ENCODE results near the gene CLDN20. TPM values are rescaled to one million over a fixed set of nuclear protein-coding genes. Genes with fewer than 3 reads are reported as not detected.

The CLDN20 gene
- total RNA-seq, 1 experiment from 2014 or later, result not detected

DNA sequence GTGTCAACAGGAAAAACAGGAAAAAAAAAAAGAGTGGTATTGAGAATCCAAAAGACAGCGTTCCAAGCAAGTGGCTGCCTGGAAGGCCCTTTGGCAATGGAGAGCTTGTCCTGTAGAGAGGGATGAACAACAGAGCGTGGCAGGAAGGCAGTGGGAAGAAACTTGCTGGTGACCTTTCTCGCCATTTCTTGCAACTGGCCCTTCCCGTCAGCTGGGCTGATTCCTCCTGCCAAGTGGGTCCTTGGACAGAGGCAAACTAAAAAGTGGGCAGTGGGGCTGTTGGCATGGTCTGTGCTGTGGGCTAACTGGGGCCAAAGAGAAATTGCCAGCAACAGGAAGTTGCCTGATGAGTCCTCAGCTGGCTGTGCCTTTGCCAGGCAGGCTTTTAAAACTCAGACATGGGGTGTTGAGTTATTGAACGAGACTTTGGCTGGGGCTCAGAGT is 43.9 kb upstream of the CLDN20 start:
- no peak for TF ChIP-seq SIN3A (IDR thresholded peaks at IDR 0.05; ENCODE audit: borderline replicate concordance, insufficient read depth, low read depth, low read length)
- TF ChIP-seq, protein P1, sequence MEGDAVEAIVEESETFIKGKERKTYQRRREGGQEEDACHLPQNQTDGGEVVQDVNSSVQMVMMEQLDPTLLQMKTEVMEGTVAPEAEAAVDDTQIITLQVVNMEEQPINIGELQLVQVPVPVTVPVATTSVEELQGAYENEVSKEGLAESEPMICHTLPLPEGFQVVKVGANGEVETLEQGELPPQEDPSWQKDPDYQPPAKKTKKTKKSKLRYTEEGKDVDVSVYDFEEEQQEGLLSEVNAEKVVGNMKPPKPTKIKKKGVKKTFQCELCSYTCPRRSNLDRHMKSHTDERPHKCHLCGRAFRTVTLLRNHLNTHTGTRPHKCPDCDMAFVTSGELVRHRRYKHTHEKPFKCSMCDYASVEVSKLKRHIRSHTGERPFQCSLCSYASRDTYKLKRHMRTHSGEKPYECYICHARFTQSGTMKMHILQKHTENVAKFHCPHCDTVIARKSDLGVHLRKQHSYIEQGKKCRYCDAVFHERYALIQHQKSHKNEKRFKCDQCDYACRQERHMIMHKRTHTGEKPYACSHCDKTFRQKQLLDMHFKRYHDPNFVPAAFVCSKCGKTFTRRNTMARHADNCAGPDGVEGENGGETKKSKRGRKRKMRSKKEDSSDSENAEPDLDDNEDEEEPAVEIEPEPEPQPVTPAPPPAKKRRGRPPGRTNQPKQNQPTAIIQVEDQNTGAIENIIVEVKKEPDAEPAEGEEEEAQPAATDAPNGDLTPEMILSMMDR (IDR thresholded peaks at IDR 0.05), result no peak
- no peak for TF ChIP-seq TCF7L2 (IDR thresholded peaks at IDR 0.05; ENCODE audit: low read depth, low read length)
- TF ChIP-seq, protein P2, sequence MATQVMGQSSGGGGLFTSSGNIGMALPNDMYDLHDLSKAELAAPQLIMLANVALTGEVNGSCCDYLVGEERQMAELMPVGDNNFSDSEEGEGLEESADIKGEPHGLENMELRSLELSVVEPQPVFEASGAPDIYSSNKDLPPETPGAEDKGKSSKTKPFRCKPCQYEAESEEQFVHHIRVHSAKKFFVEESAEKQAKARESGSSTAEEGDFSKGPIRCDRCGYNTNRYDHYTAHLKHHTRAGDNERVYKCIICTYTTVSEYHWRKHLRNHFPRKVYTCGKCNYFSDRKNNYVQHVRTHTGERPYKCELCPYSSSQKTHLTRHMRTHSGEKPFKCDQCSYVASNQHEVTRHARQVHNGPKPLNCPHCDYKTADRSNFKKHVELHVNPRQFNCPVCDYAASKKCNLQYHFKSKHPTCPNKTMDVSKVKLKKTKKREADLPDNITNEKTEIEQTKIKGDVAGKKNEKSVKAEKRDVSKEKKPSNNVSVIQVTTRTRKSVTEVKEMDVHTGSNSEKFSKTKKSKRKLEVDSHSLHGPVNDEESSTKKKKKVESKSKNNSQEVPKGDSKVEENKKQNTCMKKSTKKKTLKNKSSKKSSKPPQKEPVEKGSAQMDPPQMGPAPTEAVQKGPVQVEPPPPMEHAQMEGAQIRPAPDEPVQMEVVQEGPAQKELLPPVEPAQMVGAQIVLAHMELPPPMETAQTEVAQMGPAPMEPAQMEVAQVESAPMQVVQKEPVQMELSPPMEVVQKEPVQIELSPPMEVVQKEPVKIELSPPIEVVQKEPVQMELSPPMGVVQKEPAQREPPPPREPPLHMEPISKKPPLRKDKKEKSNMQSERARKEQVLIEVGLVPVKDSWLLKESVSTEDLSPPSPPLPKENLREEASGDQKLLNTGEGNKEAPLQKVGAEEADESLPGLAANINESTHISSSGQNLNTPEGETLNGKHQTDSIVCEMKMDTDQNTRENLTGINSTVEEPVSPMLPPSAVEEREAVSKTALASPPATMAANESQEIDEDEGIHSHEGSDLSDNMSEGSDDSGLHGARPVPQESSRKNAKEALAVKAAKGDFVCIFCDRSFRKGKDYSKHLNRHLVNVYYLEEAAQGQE (IDR thresholded peaks at IDR 0.05; ENCODE audit: insufficient read depth in 1 of 2, low read depth in 2 of 2, low read length in 1 of 2), result no peak
- no peak for TF ChIP-seq POLR2AphosphoS5 (IDR thresholded peaks at IDR 0.05; ENCODE audit: low read depth, low read length)
- ATAC-seq, result no peak
- H3K27ac ChIP-seq (ENCODE audit: low read length), result peak overlapping the region; percentile 14; the same call in 1 of the 2 replicates
- DNase-seq (ENCODE audit: low read depth, low spot score), result no peak
- H3K36me3 ChIP-seq (ENCODE audit: control insufficient read depth, insufficient read depth, low read length), result no peaks in the 10 kb centered on the region
- BruUV-seq (replicated peaks), result no TSS peak
- ChIA-PET POLR2A (no interaction called here), CTCF (no interaction called here)
- peaks cover 18% of the 10 kb centered on the region for H3K4me1 ChIP-seq (ENCODE audit: control insufficient read depth, insufficient read depth, low read length)
- in situ Hi-C loops (cut with HindIII; ENCODE audit: low pct_unique_long_range_greater_than_20kb, low sequenced_read_pairs), result no loop called here
- intact Hi-C loops (cut with micrococcal nuclease; ENCODE audit: unreplicated experiment), result no loop called here
- H3K9me3 ChIP-seq (ENCODE audit: control insufficient read depth, insufficient read depth, low read depth, low read length), result no peaks in the 10 kb centered on the region
- no peaks in the 10 kb centered on the region for H3K27me3 ChIP-seq (ENCODE audit: control insufficient read depth, insufficient read depth, low read length)
- no peak overlapping the region for H3K4me3 ChIP-seq (ENCODE audit: low read depth in 2 of 2, low read length in 2 of 2)

DNA sequence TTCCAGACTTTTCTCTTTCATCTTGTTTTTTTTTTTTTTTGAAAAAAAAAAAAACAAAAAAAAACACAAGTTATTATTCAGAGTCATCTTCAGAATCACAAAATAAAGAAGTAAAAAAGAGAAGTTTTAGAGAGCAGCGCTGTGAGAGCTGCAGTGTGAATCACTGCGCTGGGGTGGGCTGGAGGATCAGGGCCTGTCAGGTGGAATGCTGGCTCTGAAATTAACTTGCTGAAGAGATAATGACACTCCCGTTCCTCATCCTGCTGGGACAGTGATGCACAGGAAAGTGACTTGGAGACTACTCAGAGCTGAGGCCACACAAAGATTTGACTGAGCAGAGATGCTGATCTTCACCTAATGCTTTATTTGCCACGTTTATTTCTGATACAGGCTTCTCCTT is 42.7 kb upstream of the CLDN20 start:
- BruUV-seq (replicated peaks), result no TSS peak
- ATAC-seq (no peak), DNase-seq (ENCODE audit: low read depth, low spot score) (no peak)
- no peaks in the 10 kb centered on the region for H3K27me3 ChIP-seq (ENCODE audit: control insufficient read depth, insufficient read depth, low read length)
- no peak overlapping the region; the same call in 1 of the 2 replicates for H3K27ac ChIP-seq (ENCODE audit: low read length)
- H3K36me3 ChIP-seq (ENCODE audit: control insufficient read depth, insufficient read depth, low read length), result no peaks in the 10 kb centered on the region
- H3K9me3 ChIP-seq (ENCODE audit: control insufficient read depth, insufficient read depth, low read depth, low read length), result no peaks in the 10 kb centered on the region
- in situ Hi-C loops (cut with HindIII; ENCODE audit: low pct_unique_long_range_greater_than_20kb, low sequenced_read_pairs) (no loop called here), intact Hi-C loops (cut with micrococcal nuclease; ENCODE audit: unreplicated experiment) (no loop called here)
- no peak overlapping the region for H3K4me3 ChIP-seq (ENCODE audit: low read depth in 2 of 2, low read length in 2 of 2)
- TF ChIP-seq TCF7L2 (IDR thresholded peaks at IDR 0.05; ENCODE audit: low read depth, low read length) (no peak), POLR2AphosphoS5 (IDR thresholded peaks at IDR 0.05; ENCODE audit: low read depth, low read length) (no peak), SIN3A (IDR thresholded peaks at IDR 0.05; ENCODE audit: borderline replicate concordance, insufficient read depth, low read depth, low read length) (no peak)
- TF ChIP-seq, protein P1 (IDR thresholded peaks at IDR 0.05), result no peak
- TF ChIP-seq, protein P2 (IDR thresholded peaks at IDR 0.05; ENCODE audit: insufficient read depth in 1 of 2, low read depth in 2 of 2, low read length in 1 of 2), result no peak
- POLR2A ChIA-PET, result no interaction called here
- CTCF ChIA-PET, result no interaction called here
- H3K4me1 ChIP-seq (ENCODE audit: control insufficient read depth, insufficient read depth, low read length), result peaks cover 17% of the 10 kb centered on the region

All from Panc1 (cell line).